ENCODE data around the gene CDK5RAP2. TPM values are rescaled to one million over a fixed set of nuclear protein-coding genes. Genes with fewer than 3 reads are reported as not detected.

The CDK5RAP2 gene
- total RNA-seq, 1 donor: 21.2 TPM

- H3K4me3 ChIP-seq (ENCODE audit: low read depth, low read length): no peak overlapping the region
- no peak for DNase-seq (ENCODE audit: low read depth)
- TF ChIP-seq, protein P1, sequence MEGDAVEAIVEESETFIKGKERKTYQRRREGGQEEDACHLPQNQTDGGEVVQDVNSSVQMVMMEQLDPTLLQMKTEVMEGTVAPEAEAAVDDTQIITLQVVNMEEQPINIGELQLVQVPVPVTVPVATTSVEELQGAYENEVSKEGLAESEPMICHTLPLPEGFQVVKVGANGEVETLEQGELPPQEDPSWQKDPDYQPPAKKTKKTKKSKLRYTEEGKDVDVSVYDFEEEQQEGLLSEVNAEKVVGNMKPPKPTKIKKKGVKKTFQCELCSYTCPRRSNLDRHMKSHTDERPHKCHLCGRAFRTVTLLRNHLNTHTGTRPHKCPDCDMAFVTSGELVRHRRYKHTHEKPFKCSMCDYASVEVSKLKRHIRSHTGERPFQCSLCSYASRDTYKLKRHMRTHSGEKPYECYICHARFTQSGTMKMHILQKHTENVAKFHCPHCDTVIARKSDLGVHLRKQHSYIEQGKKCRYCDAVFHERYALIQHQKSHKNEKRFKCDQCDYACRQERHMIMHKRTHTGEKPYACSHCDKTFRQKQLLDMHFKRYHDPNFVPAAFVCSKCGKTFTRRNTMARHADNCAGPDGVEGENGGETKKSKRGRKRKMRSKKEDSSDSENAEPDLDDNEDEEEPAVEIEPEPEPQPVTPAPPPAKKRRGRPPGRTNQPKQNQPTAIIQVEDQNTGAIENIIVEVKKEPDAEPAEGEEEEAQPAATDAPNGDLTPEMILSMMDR (IDR thresholded peaks at IDR 0.05; ENCODE audit: insufficient read depth, low read depth, low read length): no peak
These were observed 123.7 kb downstream of the CDK5RAP2 start for GRCh38 chr9:120456218-120456617.

DNA sequence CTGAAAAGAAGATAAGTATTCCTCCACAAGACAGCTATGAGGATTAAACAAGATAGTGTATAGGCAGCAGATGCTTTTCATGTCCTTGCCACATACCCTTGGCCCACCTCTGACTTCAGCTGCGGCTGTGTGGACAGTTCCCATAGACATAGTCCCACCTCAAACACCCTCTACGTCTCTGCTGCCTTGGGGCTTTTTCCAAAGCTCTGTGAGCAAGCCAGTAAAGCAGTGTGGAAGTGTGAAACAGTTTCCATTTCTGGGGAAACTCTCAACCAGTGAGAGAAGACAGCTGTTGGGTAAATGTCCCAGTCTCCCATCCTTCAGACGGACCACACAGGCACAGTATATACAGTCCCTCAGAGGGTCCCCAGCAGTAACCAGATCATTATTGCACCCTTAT is 125.5 kb downstream of the CDK5RAP2 start:
- peak; percentile 23 for DNase-seq (ENCODE audit: low read depth)
- TF ChIP-seq, protein P1 (IDR thresholded peaks at IDR 0.05; ENCODE audit: insufficient read depth, low read depth, low read length): no peak
- no peak overlapping the region for H3K4me3 ChIP-seq (ENCODE audit: low read depth, low read length)

DNA sequence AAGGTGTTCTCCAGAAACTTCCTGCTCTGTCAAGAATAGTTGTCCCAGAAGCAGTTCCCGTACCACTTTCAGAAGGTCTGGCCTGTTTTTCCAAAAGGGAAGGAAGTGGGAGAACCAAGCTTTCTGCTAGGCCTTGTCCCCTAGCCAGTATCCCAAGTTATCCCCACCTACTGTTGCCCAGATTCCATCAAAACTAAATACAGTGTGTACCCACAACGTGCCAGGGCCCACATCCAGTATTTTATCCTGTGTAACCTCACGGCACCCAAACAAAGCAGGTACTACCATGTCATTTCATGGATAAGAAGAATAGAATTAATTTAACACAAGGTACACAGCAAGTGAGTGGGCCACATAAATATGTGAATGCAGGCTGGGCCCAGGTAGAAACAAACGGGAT is 126.2 kb downstream of the CDK5RAP2 start:
- DNase-seq (ENCODE audit: low read depth): no peak
- H3K4me3 ChIP-seq (ENCODE audit: low read depth, low read length): no peak overlapping the region
- TF ChIP-seq, protein P1 (IDR thresholded peaks at IDR 0.05; ENCODE audit: insufficient read depth, low read depth, low read length): no peak

- TF ChIP-seq, protein P1 (IDR thresholded peaks at IDR 0.05; ENCODE audit: insufficient read depth, low read depth, low read length): no peak
- no peak for DNase-seq (ENCODE audit: low read depth)
These were observed 127.3 kb downstream of the CDK5RAP2 start for GRCh38 chr9:120452631-120453030.

DNA sequence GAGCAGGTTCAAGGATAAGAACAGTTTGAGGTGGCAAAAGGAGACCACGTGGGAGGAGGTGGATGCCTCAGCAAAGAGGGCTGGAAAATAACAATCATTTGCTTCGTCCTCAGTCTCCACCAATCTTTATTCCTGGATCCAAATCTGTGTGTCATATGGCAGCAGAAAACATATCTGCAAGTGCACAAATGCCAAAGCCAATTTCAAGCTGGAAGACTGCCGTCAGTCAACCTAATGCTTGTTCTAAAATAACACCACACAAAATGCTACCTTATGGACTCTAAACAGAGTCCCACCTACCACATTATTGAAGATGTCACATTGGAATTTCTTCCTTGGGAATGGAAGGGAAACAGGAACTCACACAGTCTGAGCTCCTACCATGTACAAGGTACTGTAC is 129.1 kb downstream of the CDK5RAP2 start:
- no peak overlapping the region for H3K4me3 ChIP-seq (ENCODE audit: low read depth, low read length)
- DNase-seq (ENCODE audit: low read depth): no peak
- TF ChIP-seq, protein P1 (IDR thresholded peaks at IDR 0.05; ENCODE audit: insufficient read depth, low read depth, low read length): no peak

More at GRCh38 chr9:120452631-120453030, 127.3 kb downstream of the CDK5RAP2 start:
- no peak overlapping the region for H3K4me3 ChIP-seq (ENCODE audit: low read depth, low read length)

DNA sequence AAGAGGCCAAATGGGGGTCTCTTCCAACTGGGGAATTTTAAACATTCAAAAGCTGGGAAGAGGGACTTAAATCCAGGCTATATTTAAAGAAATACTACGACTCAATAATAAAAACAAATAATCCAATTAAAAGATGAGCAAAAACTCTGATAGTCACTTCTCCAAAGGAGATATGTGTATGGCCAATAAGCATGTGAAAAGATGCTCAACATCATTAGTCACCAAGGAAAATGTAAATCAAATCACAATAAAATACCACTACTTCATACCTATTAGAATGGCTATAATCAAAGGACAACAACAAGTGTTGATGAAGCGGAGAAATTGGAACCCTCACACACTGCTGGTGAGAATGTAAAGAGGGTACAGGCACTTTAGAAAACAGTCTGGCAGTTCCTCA is 130.4 kb downstream of the CDK5RAP2 start:
- DNase-seq (ENCODE audit: low read depth): no peak
- H3K4me3 ChIP-seq (ENCODE audit: low read depth, low read length): no peak overlapping the region
- TF ChIP-seq, protein P1 (IDR thresholded peaks at IDR 0.05; ENCODE audit: insufficient read depth, low read depth, low read length): no peak

- TF ChIP-seq, protein P1 (IDR thresholded peaks at IDR 0.05; ENCODE audit: insufficient read depth, low read depth, low read length): no peak
- H3K4me3 ChIP-seq (ENCODE audit: low read depth, low read length): no peak overlapping the region
- DNase-seq (ENCODE audit: low read depth): no peak
These were observed 131.9 kb downstream of the CDK5RAP2 start for GRCh38 chr9:120447959-120448500.
